Ishikawa (cell line): ENCODE measurements around the gene ORM1.

ENCODE experiments used
- CREB1 ChIP-seq: IDR thresholded peaks from 2 replicates; pipeline ENCODE4 v1.6.1; 2012; ENCODE audit warnings: low read depth
- MAX ChIP-seq: IDR thresholded peaks from 2 replicates; pipeline ENCODE4 v1.6.1; 2012
- NFIC ChIP-seq: IDR thresholded peaks from 2 replicates; pipeline ENCODE4 v1.6.1; 2012
- TCF12 ChIP-seq: IDR thresholded peaks from 2 replicates; pipeline ENCODE4 v1.6.1; 2012; ENCODE audit warnings: low read depth

DNA sequence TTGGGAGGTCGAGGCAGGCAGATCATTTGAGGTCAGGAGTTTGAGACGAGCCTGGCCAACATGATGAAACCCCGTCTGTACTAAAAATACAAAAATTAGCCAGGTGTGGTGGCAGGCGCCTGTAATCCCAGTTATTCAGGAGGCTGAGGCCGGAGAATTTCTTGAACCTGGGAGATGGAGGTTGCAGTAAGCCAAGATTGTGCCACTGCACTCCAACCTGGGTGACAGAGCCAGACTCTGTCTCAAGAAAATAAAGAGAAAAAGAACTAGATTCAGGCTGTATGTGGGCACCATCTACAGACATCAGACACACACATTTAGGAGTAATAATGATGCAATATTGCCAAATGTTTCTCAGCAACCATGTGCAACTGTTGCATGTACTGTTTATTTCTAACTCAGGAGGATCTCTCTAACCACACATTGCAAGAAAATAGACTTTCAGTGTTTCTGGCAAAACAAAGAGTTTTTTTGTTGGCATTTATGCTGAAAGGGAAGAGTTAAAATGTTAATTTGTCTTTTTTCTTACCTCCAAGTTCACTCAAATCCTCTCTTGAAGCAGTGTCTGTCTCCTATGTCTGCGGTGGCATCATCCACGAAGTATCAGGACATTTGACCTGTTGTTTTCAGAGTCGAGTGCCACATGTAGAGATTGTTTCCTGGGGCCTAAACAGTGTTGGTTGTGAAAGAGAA lies 5.1 kb upstream of the ORM1 start:
- TF ChIP-seq CREB1 (no peak), TCF12 (no peak), MAX (0 out of 2 replicates have a peak, but pooled peaks have one; percentile 22), NFIC (no peak)
